Esophagus muscularis mucosa (tissue), 4 donors: ENCODE data around the gene ERC2. TPM values are rescaled to one million over a fixed set of nuclear protein-coding genes. Genes with fewer than 3 reads are reported as not detected.

Source experiments
- DNase-seq: peaks from one replicate; pipeline ENCODE4 v3.0.0-alpha.2; 2017; ENCODE audit errors: extremely low spot score
- H3K27ac ChIP-seq, 4 donors: fragments of 200-600 bp; sonication (generic); replicated peaks in 1 of 4; 1 replicate in 3 of 4; 2 replicates in 1 of 4; pipeline ENCODE4 v1.5.1; 2016 to 2019; ENCODE audit warnings: mild to moderate bottlenecking in 1 of 4
- H3K27me3 ChIP-seq, 4 donors: fragments of 200-600 bp; sonication (generic); one replicate each; pipeline versions ENCODE4 v1.5.1 to v1.6.0; 2016 to 2019
- H3K36me3 ChIP-seq, 4 donors: fragments of 200-600 bp; sonication (generic); one replicate each; pipeline ENCODE4 v1.5.1; 2016 to 2019
- H3K4me1 ChIP-seq, 4 donors: fragments of 200-600 bp; sonication (generic); one replicate each; pipeline ENCODE4 v1.5.1; 2016 to 2019
- H3K4me3 ChIP-seq, 4 donors: fragments of 200-600 bp; sonication (generic); 1 replicate in 2 of 4; 2 replicates in 2 of 4; pipeline ENCODE4 v1.5.1; 2016 to 2019; ENCODE audit warnings: mild to moderate bottlenecking in 4 of 4, moderate library complexity in 1 of 4
- H3K9me3 ChIP-seq, 4 donors: fragments of 200-600 bp; sonication (generic); 1 replicate in 3 of 4; 2 replicates in 1 of 4; pipeline ENCODE4 v1.5.1; 2016 to 2019
- CTCF ChIP-seq, 3 experiments: fragments of 200-600 bp in 2 of 3; fragments of 450-650 bp in 1 of 3; sonication (generic) in 2 of 3; IDR thresholded peaks; one replicate each; pipeline ENCODE4 v1.5.1; 2017 to 2019; ENCODE audit warnings: antibody characterized with exemption in 3 of 3, mild to moderate bottlenecking in 2 of 3, moderate library complexity in 1 of 3
- EP300 ChIP-seq: sonication (generic); formaldehyde crosslinking; IDR thresholded peaks from one replicate; pipeline ENCODE4 v1.6.1; 2017; ENCODE audit warnings: antibody characterized with exemption
- POLR2A ChIP-seq: fragments of 450-650 bp; IDR thresholded peaks from one replicate; pipeline ENCODE4 v1.6.1; 2017; ENCODE audit warnings: antibody characterized with exemption, moderate library complexity, mild to moderate bottlenecking, low read depth
- POLR2AphosphoS5 ChIP-seq, 2 donors: sonication (generic); formaldehyde crosslinking; IDR thresholded peaks; one replicate each; pipeline ENCODE4 v1.6.1; 2017; ENCODE audit warnings: antibody characterized with exemption in 2 of 2
- WGBS: methylation state at CpG from one replicate; pipeline ENCODE4 v1.1.5; 2018; 5-methylcytosine and 5-hydroxymethylcytosine counted together
- intact Hi-C: fragments of 100-400 bp; cut with DNase I; formaldehyde crosslinking; loops from one replicate; pipeline ENCODE4 v1.15.1; 2023
- total RNA-seq, 4 donors: library from RNA; depleted of rRNA; stranded (reverse); fragments of >200 nt; gene quantifications; one replicate each; pipeline versions ENCODE4 v1.1.0 to v1.2.1, GENCODE V29; 2016

Gene ERC2
- total RNA-seq, 4 donors from 2014 or later, result 0.42 to 2.0 (median 1.5) TPM

DNA sequence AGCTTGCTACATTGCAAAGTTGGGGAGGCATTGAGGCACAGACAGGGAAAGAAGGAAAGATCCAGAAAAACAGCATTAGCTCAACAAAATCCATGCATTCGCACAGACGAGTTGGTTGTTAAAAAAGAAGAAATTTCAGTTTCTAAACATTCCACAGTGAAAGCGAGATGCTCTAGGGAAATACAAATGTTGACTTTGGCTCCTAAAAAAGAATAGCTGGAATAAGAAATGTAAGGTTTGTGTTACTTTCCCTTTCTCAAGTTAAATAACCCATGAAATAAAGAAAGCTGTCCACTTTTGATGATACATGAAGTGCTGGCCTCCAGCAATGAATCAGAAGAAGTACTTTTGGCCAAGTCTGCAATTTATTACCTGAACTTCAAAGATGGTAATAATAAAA, 465.1 kb downstream of the ERC2 start:
- Histone ChIP-seq H3K27me3 (no peaks in the 10 kb centered on the region), H3K4me3 (no peak overlapping the region), H3K27ac (no peak overlapping the region), H3K36me3 (no peaks in the 10 kb centered on the region), H3K4me1 (no peaks in the 10 kb centered on the region), H3K9me3 (no peaks in the 10 kb centered on the region)
- intact Hi-C loops, result no loop called here
- DNase-seq, result no peak
- 71% methylated on average over 3 of the region's 3 CpGs for WGBS
- no peak for TF ChIP-seq POLR2AphosphoS5 (IDR thresholded peaks at IDR 0.05)
- TF ChIP-seq CTCF (IDR thresholded peaks at IDR 0.05), result no peak
- no peak for TF ChIP-seq EP300
- no peak for TF ChIP-seq POLR2A

DNA sequence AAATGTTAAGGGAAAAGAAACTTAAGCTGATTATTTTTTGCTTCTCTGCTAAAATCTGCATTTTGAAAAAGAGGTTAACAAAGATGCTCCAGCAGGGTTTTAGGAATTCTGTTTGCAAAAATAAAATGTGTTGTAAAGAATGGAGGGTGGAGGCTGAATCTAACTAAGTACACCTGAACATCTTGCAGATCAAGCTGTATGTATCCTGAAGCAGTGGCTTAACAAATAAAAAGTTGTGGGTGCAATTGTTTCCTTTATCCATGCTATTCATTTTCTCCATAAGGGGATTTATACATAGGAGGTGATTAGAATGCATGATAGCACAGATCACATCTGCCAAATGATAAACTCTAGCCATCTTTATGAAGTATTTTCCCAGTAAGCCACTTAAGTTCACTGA, 466.3 kb downstream of the ERC2 start:
- no peak for DNase-seq
- intact Hi-C loops, result no loop called here
- H3K27ac ChIP-seq, result no peak overlapping the region
- no peaks in the 10 kb centered on the region for H3K9me3 ChIP-seq
- H3K4me1 ChIP-seq, result no peaks in the 10 kb centered on the region
- TF ChIP-seq EP300, result no peak
- no peak for TF ChIP-seq CTCF (IDR thresholded peaks at IDR 0.05)
- no peaks in the 10 kb centered on the region for H3K27me3 ChIP-seq
- H3K4me3 ChIP-seq, result no peak overlapping the region
- H3K36me3 ChIP-seq, result no peaks in the 10 kb centered on the region

- Histone ChIP-seq H3K9me3 (no peaks in the 10 kb centered on the region), H3K27ac (no peak overlapping the region), H3K27me3 (no peaks in the 10 kb centered on the region), H3K36me3 (no peaks in the 10 kb centered on the region), H3K4me3 (no peak overlapping the region), H3K4me1 (no peaks in the 10 kb centered on the region)
- 61% methylated on average over 4 of the region's 4 CpGs for WGBS
- TF ChIP-seq EP300 (no peak), POLR2A (no peak), CTCF (IDR thresholded peaks at IDR 0.05) (no peak), POLR2AphosphoS5 (IDR thresholded peaks at IDR 0.05) (no peak)
- intact Hi-C loops, result no loop called here
- DNase-seq, result no peak
These were observed 466.7 kb downstream of the ERC2 start for GRCh38 chr3:56001537-56001936.

DNA sequence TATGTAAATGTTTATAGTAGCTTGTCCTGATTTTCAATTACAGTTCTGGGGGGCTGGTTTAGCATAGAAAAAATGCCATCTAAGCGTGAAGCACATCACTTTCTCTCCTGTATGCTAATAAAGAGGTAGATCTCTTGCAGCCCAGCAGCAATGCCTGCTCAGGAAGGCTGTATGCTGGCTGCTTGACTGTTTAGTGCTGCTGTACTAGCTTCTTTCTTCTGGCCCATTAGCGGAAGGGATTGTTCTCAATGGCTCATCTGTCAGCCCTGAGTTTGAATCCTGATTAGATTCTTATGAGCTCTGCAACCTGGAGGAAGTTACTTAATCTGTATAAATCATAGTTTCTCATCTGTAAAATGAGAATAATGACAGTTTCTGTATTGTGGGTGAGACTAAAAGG, 478.9 kb downstream of the ERC2 start:
- Histone ChIP-seq H3K9me3 (no peaks in the 10 kb centered on the region), H3K4me3 (no peak overlapping the region), H3K27me3 (no peaks in the 10 kb centered on the region), H3K36me3 (no peaks in the 10 kb centered on the region), H3K4me1 (no peaks in the 10 kb centered on the region), H3K27ac (no peak overlapping the region)
- DNase-seq, result no peak
- intact Hi-C loops, result no loop called here
- TF ChIP-seq CTCF (IDR thresholded peaks at IDR 0.05) (no peak), EP300 (no peak), POLR2A (no peak), POLR2AphosphoS5 (IDR thresholded peaks at IDR 0.05) (no peak)
- WGBS, result 100% methylated on average over 2 of the region's 2 CpGs

GRCh38 chr3:55988905-55989304, 479.4 kb downstream of the ERC2 start:
- Histone ChIP-seq H3K4me1 (no peaks in the 10 kb centered on the region), H3K27ac (no peak overlapping the region), H3K36me3 (no peaks in the 10 kb centered on the region), H3K4me3 (no peak overlapping the region), H3K27me3 (no peaks in the 10 kb centered on the region), H3K9me3 (no peaks in the 10 kb centered on the region)
- intact Hi-C loops, result no loop called here
- WGBS, result 57% methylated on average over 3 of the region's 3 CpGs
- DNase-seq, result no peak
- TF ChIP-seq CTCF (IDR thresholded peaks at IDR 0.05), result no peak
- no peak for TF ChIP-seq POLR2A
- TF ChIP-seq EP300, result no peak
- TF ChIP-seq POLR2AphosphoS5 (IDR thresholded peaks at IDR 0.05), result no peak
